ENCODE data around the gene SYK.
"Not testable (repeated sequence)": the region's sequence is repeated elsewhere in the genome, so short reads cannot be mapped to it uniquely, and the experiment has no call there.

Gene SYK

GRCh38 chr9:90882991-90883600 lies 81.5 kb downstream of the SYK start:
- DNase-seq, result no peak

GRCh38 chr9:90883661-90884060 lies 82.0 kb downstream of the SYK start:
- no peak for DNase-seq

- DNase-seq, result no peak
Observed at GRCh38 chr9:90884178-90884577, 82.6 kb downstream of the SYK start.

- not testable (repeated sequence) for DNase-seq
Observed at GRCh38 chr9:90886868-90887267, 85.2 kb downstream of the SYK start.

- no peak for DNase-seq
Observed at GRCh38 chr9:90888941-90889340, 87.3 kb downstream of the SYK start.

- DNase-seq, result no peak
Observed at GRCh38 chr9:90890146-90890810, 88.7 kb downstream of the SYK start.

- DNase-seq, result no peak
Observed at GRCh38 chr9:90891308-90892040, 89.9 kb downstream of the SYK start.

- no peak for DNase-seq
Observed at GRCh38 chr9:90892918-90893317, 91.3 kb downstream of the SYK start.

GRCh38 chr9:90893706-90894105 lies 92.1 kb downstream of the SYK start:
- DNase-seq, result no peak

- no peak for DNase-seq
Observed at GRCh38 chr9:90894986-90895687, 93.5 kb downstream of the SYK start.

- DNase-seq, result no peak
Observed at GRCh38 chr9:90895786-90896185, 94.2 kb downstream of the SYK start.

GRCh38 chr9:90896231-90896630 lies 94.6 kb downstream of the SYK start:
- DNase-seq, result no peak

- DNase-seq, result no peak
Observed at GRCh38 chr9:90898228-90898627, 96.6 kb downstream of the SYK start.

GRCh38 chr9:90899287-90899686 lies 97.7 kb downstream of the SYK start:
- no peak for DNase-seq

- DNase-seq, result no peak
Observed at GRCh38 chr9:90900130-90900529, 98.5 kb downstream of the SYK start.

- DNase-seq, result no peak
Observed at GRCh38 chr9:90901933-90902332, 100.3 kb downstream of the SYK start.

- DNase-seq, result no peak
Observed at GRCh38 chr9:90903766-90904424, 102.3 kb downstream of the SYK start.

- DNase-seq, result no peak
Observed at GRCh38 chr9:90904706-90905478, 103.3 kb downstream of the SYK start.

- no peak for DNase-seq
Observed at GRCh38 chr9:90905822-90906221, 104.2 kb downstream of the SYK start.

- no peak for DNase-seq
Observed at GRCh38 chr9:90906316-90907055, 104.9 kb downstream of the SYK start.

GRCh38 chr9:90907056-90907445 lies 105.4 kb downstream of the SYK start:
- no peak for DNase-seq

GRCh38 chr9:90907790-90908189 lies 106.2 kb downstream of the SYK start:
- no peak for DNase-seq
